ENCODE results near the gene PRPS2. TPM values are rescaled to one million over a fixed set of nuclear protein-coding genes. Genes with fewer than 3 reads are reported as not detected.

Gene PRPS2
- total RNA-seq, 2 donors from 2014 or later: 10.8 to 20.5 TPM

- no peak for TF ChIP-seq CTCF (IDR thresholded peaks at IDR 0.05)
- Histone ChIP-seq H3K27me3 (replicated peaks; ENCODE audit: insufficient read depth) (no peaks in the 10 kb centered on the region), H3K36me3 (no peaks in the 10 kb centered on the region), H3K27ac (no peak overlapping the region), H3K9me3 (no peaks in the 10 kb centered on the region), H3K4me1 (ENCODE audit: control insufficient read depth in 1 of 2, low read depth in 2 of 2) (no peaks in the 10 kb centered on the region), H3K4me3 (no peak overlapping the region)
- ATAC-seq (ENCODE audit: insufficient number of reproducible peaks, low FRiP score, low read depth) (no peak), DNase-seq (ENCODE audit: low spot score) (no peak)
Observed at GRCh38 chrX:12819222-12819621, 28.0 kb downstream of the PRPS2 start.

DNA sequence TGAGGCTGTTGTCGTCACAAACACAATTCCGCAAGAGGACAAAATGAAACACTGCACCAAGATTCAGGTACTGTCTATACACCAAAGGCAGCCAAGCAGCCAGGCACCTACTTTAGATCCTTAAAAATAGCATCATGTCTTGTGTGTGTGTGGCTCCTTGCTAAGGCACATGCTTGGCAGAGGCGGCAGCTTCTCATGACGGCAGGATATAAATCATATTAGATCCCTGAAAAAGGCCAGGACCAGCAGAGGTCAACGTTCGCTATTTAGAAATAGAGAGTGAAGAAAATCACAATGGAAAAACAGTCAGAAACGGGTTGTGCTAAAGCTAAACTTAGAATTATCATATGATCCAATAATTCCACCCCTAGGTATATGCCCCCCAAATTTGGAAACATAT, 29.5 kb downstream of the PRPS2 start:
- no peaks in the 10 kb centered on the region for H3K36me3 ChIP-seq
- H3K27me3 ChIP-seq (replicated peaks; ENCODE audit: insufficient read depth): no peaks in the 10 kb centered on the region
- H3K4me1 ChIP-seq (ENCODE audit: control insufficient read depth in 1 of 2, low read depth in 2 of 2): no peaks in the 10 kb centered on the region
- no peak overlapping the region for H3K27ac ChIP-seq
- no peaks in the 10 kb centered on the region for H3K9me3 ChIP-seq
- no peak for TF ChIP-seq CTCF (IDR thresholded peaks at IDR 0.05)
- DNase-seq (ENCODE audit: low spot score) (no peak), ATAC-seq (ENCODE audit: insufficient number of reproducible peaks, low FRiP score, low read depth) (no peak)
- H3K4me3 ChIP-seq: no peak overlapping the region

DNA sequence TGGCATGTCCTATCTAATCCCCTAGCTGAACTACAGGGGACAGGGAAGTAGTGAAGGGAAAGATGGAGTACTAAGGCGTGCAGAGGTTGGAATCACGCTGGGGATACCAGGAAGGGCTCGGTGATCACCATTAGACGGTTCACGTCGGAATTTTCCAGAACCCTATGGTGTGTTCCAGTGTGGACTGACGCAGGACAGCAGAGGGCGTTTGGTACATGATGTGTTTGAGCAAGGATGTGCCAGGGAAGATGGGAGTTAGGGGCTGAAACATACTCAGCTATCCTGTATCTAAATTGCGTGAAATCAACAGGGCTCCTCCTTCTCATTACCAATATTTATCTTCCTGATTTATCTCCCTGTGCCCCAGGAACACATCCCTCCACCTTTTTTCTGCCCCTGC, 33.7 kb downstream of the PRPS2 start:
- ATAC-seq (ENCODE audit: insufficient number of reproducible peaks, low FRiP score, low read depth) (no peak), DNase-seq (ENCODE audit: low spot score) (no peak)
- Histone ChIP-seq H3K27ac (no peak overlapping the region), H3K4me3 (no peak overlapping the region), H3K9me3 (no peaks in the 10 kb centered on the region), H3K36me3 (no peaks in the 10 kb centered on the region), H3K4me1 (ENCODE audit: control insufficient read depth in 1 of 2, low read depth in 2 of 2) (no peaks in the 10 kb centered on the region), H3K27me3 (replicated peaks; ENCODE audit: insufficient read depth) (no peaks in the 10 kb centered on the region)
- no peak for TF ChIP-seq CTCF (IDR thresholded peaks at IDR 0.05)

- no peak for ATAC-seq (ENCODE audit: insufficient number of reproducible peaks, low FRiP score, low read depth)
- Histone ChIP-seq H3K9me3 (no peaks in the 10 kb centered on the region), H3K27me3 (replicated peaks; ENCODE audit: insufficient read depth) (no peaks in the 10 kb centered on the region), H3K27ac (no peak overlapping the region), H3K36me3 (no peaks in the 10 kb centered on the region), H3K4me1 (ENCODE audit: control insufficient read depth in 1 of 2, low read depth in 2 of 2) (no peaks in the 10 kb centered on the region), H3K4me3 (no peak overlapping the region)
- no peak for TF ChIP-seq CTCF (IDR thresholded peaks at IDR 0.05)
- no peak for DNase-seq (ENCODE audit: low spot score)
Observed at GRCh38 chrX:12825801-12826200, 34.6 kb downstream of the PRPS2 start.

DNA sequence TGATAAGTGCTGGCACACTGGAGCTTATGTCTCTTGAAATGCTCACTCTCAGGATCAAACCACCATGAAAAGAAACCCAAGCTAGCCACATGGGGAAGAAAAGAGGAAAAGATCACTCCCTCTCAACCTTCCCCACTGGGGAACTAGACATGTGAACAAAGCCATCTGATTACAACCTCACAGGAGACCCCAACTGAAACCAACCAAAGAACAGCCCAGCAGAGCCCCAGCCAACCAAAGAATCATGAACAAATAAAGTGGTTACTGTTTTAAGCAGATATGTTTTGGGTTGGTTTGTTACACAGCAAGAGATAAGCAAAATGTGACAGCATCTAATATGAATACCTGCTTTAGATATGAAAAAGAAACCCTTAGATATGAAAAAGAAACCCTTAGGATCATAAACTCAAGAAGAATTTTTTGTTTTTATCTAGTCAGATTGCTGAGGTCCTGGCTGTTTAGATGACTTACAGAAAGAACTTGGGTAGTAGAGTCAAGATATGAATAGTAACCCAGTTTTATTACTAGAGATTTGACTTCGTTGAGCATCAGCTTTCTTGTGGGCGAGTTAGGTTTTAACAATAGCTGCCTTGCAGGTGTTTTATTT, 52.0 kb downstream of the PRPS2 start:
- ATAC-seq (ENCODE audit: insufficient number of reproducible peaks, low FRiP score, low read depth) (no peak), DNase-seq (ENCODE audit: low spot score) (no peak)
- no peaks in the 10 kb centered on the region for H3K4me1 ChIP-seq (ENCODE audit: control insufficient read depth in 1 of 2, low read depth in 2 of 2)
- no peaks in the 10 kb centered on the region for H3K27me3 ChIP-seq (replicated peaks; ENCODE audit: insufficient read depth)
- H3K4me3 ChIP-seq: no peak overlapping the region
- H3K36me3 ChIP-seq: no peaks in the 10 kb centered on the region
- TF ChIP-seq CTCF (IDR thresholded peaks at IDR 0.05): no peak
- no peak overlapping the region for H3K27ac ChIP-seq
- no peaks in the 10 kb centered on the region for H3K9me3 ChIP-seq
